ENCODE data around the gene PBX3. TPM values are rescaled to one million over a fixed set of nuclear protein-coding genes. Genes with fewer than 3 reads are reported as not detected.

Gene PBX3
- total RNA-seq, 2 donors from 2014 or later: 21.4 to 40.2 TPM

DNA sequence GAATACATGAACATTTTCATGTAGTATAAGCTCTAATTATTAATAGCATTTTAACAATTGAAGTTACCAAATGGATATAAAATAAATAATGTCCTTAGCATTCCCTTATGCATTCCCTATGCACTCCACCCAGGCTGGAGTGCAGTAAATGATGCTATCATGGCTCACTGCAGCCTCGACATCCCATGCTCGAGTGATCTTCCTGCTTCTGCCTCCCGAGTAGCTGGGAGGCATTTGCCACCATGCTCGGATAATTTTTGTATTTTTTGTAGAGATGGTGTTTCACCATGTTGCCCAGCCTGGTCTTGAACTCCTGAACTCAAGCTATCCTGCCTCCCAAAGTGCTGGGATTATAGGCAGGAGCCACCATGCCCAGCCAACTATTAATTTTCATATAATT lies 184.0 kb downstream of the PBX3 start:
- H3K27ac Mint-ChIP-seq: no peak overlapping the region
- no peaks in the 10 kb centered on the region for H3K9me3 Mint-ChIP-seq
- H3K27me3 Mint-ChIP-seq: no peaks in the 10 kb centered on the region
- H3K36me3 Mint-ChIP-seq: no peaks in the 10 kb centered on the region
- H3K4me3 Mint-ChIP-seq: no peak overlapping the region
- ATAC-seq (no peak), DNase-seq (ENCODE audit: low spot score) (no peak)
- no peaks in the 10 kb centered on the region for H3K4me1 Mint-ChIP-seq (ENCODE audit: low read depth in 2 of 2)

DNA sequence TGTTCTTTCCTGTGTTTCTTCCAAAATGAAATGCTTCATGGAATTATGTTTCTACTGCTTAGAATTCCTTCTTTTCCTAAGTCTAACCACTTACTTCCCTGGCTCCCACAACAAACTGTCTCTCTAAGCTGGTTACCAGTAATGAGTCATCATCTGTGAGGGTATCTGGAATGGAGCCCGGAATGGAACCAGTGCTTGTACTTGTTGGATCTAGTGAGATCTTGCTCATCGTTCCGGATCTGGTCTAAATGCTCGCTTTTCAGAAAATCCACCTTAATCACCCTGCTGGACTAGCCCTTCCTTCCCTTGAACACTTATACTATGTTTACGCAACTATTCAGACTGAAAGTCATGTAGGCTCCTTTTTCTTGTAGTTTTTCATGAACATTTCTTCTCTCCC lies 184.8 kb downstream of the PBX3 start:
- ATAC-seq (no peak), DNase-seq (ENCODE audit: low spot score) (no peak)
- no peak overlapping the region for H3K27ac Mint-ChIP-seq
- no peaks in the 10 kb centered on the region for H3K36me3 Mint-ChIP-seq
- H3K27me3 Mint-ChIP-seq: no peaks in the 10 kb centered on the region
- H3K4me3 Mint-ChIP-seq: no peak overlapping the region
- H3K4me1 Mint-ChIP-seq (ENCODE audit: low read depth in 2 of 2): no peaks in the 10 kb centered on the region
- H3K9me3 Mint-ChIP-seq: no peaks in the 10 kb centered on the region

DNA sequence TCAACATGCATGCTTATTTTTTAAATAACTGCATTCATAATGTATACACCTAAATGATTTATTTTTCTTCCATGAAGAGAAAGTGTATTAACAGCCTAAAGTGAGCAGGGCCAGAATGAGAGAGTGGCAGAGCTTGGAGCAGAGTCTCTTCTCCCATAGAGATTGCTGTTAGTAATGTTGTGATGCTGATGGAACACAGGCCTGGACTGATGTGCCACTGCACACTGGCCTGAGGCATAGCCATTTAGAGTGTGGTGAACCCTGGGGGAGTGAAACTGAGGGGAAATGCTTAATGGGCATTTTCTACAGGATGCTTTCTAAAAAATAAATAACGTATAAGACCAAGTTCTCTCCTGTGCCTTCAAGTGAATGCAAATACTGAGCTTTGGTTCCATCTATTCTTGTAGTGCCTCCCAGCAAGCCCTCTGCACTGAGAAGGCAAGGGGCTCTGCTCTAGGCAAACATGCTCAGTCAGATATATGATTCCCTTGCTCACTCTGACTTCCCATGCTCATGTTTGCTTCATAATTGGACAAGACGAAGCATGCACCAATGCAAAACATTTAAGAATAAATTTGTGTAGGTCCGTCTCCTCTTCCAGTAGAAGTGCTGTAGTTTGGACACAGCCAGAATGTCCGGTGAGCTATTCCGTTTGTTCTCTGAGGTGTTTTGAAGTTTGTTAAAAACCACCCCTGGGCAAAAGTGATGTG lies 185.7 kb downstream of the PBX3 start:
- Mint-ChIP-seq H3K9me3 (no peaks in the 10 kb centered on the region), H3K4me3 (no peak overlapping the region), H3K36me3 (no peaks in the 10 kb centered on the region), H3K27ac (no peak overlapping the region), H3K27me3 (no peaks in the 10 kb centered on the region), H3K4me1 (ENCODE audit: low read depth in 2 of 2) (no peaks in the 10 kb centered on the region)
- no peak for DNase-seq (ENCODE audit: low spot score)
- no peak for ATAC-seq

DNA sequence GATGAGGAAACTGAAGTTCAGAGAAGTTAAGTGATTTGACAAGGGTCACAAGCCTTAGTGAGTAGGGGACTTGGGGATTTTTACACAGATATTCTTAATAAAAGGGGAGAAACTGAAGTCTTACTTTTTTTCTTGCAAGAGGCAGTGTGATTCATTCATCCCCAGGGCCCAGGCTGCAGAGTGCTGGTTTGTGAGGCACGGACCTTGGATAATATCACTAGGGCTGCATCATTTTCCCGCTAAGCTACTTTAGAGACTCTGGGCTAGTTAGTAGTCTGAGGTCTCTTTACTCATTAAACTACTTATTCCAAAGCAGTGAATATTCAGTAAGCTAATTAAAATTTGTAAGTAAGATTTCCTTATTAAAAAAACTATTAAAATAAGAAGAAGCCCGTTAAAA lies 195.0 kb downstream of the PBX3 start:
- Mint-ChIP-seq H3K9me3 (peaks cover 3% of the 10 kb centered on the region), H3K4me1 (ENCODE audit: low read depth in 2 of 2) (no peaks in the 10 kb centered on the region), H3K27me3 (no peaks in the 10 kb centered on the region), H3K36me3 (peaks cover 18% of the 10 kb centered on the region), H3K27ac (no peak overlapping the region), H3K4me3 (no peak overlapping the region)
- ATAC-seq (no peak), DNase-seq (ENCODE audit: low spot score) (no peak)

DNA sequence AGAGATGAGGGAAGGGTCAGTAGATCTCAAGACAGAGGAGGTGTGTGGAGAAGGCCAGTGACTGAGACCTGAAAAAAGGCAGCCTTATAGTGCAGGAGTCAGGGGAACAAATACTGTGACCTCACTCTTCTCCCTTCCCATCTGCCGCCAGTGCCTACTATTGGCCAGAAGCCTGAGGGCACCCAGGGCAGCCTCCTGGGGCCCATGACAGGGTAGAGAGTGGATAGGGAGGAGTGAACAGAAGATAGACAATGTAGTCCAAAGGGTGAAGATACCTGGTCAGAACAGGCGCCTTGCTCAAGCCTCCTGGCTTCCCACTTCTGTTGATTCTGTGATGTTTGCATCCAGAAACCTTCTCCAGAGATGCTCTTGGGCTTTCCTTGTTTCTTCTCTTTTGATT lies 196.7 kb downstream of the PBX3 start:
- Mint-ChIP-seq H3K4me1 (ENCODE audit: low read depth in 2 of 2) (no peaks in the 10 kb centered on the region), H3K9me3 (peaks cover 3% of the 10 kb centered on the region), H3K27ac (no peak overlapping the region), H3K27me3 (no peaks in the 10 kb centered on the region), H3K36me3 (peaks cover 18% of the 10 kb centered on the region), H3K4me3 (no peak overlapping the region)
- DNase-seq (ENCODE audit: low spot score) (no peak), ATAC-seq (no peak)

DNA sequence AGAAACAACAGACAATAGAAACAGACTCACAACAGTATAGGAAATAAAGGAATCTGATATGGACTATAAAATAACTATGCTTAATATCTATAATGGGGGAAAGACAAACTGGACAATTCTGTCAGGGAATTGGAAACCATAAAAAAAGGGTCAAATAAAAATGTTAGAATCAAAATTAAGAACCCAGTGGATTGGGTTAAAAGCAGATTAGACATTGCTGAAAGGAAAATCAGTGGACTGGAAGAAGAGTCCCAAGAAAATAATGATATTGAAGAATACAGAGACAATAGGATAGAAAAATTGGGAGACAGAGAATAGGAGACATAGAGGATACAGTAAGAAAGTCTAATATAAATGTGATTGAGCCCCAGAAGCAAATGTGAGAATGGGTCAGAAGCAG lies 199.2 kb downstream of the PBX3 start:
- Mint-ChIP-seq H3K4me3 (no peak overlapping the region), H3K27me3 (no peaks in the 10 kb centered on the region), H3K4me1 (ENCODE audit: low read depth in 2 of 2) (no peaks in the 10 kb centered on the region), H3K9me3 (peaks cover 3% of the 10 kb centered on the region), H3K27ac (no peak overlapping the region), H3K36me3 (peaks cover 15% of the 10 kb centered on the region)
- DNase-seq (ENCODE audit: low spot score) (no peak), ATAC-seq (no peak)

DNA sequence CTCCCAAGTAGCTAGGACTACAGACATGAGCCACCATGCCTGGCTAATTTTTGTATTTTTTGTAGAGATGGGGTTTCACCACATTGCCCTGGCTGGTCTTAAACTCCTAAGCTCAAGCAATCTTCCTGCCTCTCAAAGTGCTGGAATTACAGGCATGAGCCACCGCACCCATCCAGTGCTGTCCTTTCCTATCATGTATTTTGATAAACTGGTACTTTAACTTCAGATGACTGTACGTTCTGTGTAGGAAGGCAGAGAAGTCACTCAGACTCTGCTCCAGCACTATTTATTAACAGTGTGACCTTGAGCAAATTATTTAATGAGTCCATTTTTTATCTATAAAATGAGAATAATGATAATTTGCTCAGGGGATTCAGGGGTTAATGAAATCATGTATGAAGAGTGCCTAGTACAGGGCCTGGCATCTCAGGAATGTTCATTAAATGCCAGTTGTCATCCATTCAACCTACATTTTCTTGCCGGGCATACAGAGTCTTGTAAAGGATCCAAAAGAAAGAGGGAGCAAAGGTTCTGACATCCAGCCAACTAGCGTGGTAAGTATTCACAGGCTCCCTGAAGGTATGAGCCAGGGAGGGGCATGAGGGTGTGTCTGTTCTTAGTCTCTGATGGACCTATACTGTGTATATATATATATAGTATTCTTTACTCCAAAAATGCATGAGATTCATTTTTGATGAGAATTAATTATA lies 201.9 kb downstream of the PBX3 start:
- Mint-ChIP-seq H3K36me3 (peaks cover 15% of the 10 kb centered on the region), H3K4me3 (no peak overlapping the region), H3K27me3 (no peaks in the 10 kb centered on the region), H3K9me3 (peaks cover 3% of the 10 kb centered on the region), H3K27ac (no peak overlapping the region), H3K4me1 (ENCODE audit: low read depth in 2 of 2) (no peaks in the 10 kb centered on the region)
- ATAC-seq (no peak), DNase-seq (ENCODE audit: low spot score) (no peak)

DNA sequence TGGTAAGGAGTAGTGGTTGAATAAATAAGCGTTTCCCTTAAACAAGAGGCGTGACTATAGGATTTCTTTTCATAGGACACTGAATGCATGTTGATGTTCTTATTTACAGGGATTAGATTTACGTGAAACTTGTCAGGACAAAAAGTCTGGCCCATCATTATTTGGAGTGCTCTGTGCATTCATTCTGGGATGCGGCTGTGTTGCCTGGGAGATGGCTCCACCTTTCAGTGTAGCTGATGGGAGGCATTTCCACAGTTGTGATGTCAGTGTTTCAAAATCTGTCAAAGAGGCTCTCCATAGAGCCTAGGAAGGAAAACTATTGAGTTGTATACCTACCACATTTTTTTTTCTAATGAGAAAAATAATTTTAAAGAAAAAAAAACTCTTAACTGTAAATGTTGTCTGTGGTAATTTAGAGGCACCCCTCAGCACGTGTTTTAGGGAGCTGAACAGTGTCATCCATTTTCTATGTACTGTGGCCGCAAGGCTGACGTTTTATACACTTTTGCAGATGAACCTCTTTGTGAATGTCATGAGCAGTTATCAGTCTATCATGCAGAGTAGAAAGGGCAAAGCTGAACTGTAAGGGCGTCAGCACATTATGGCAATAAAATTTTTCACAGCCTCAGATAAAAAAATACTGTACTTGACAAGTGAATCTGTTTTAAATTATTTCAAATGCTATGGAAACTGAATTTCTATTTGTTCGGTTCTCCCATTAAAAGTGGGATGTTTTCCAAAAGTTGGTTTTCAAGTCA lies 202.7 kb downstream of the PBX3 start:
- Mint-ChIP-seq H3K9me3 (peaks cover 3% of the 10 kb centered on the region), H3K27me3 (no peaks in the 10 kb centered on the region), H3K4me1 (ENCODE audit: low read depth in 2 of 2) (no peaks in the 10 kb centered on the region), H3K36me3 (peaks cover 15% of the 10 kb centered on the region), H3K4me3 (no peak overlapping the region), H3K27ac (no peak overlapping the region)
- ATAC-seq: no peak
- no peak for DNase-seq (ENCODE audit: low spot score)

DNA sequence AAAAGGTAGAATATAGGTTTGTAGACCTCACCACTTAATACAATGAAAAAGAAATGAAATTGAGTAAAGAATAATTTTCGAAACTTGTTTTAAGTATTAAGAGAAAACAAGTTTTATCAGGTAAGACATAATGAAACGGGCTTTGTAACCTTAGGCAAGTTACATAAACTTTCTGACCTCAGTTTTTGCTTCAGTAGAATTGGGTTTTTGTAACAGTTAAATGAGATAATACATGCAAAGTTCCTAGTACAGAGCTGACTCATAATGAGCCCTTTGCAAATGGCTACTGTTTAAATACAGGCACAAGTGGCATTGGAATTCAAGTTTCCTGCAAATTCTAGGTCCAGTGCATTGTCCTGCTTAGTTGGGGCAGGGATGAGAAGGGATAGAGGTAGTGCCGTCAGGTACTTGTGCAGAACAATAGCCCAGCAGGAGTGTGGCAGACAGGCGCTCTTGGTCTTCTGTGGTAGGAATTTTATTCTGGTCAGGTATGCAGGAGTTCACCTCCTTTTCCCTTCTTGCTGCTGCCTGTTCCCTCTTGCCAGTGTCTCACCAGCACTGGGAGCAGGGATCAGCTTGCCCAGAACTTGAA lies 203.8 kb downstream of the PBX3 start:
- Mint-ChIP-seq H3K9me3 (no peaks in the 10 kb centered on the region), H3K4me1 (ENCODE audit: low read depth in 2 of 2) (no peaks in the 10 kb centered on the region), H3K4me3 (no peak overlapping the region), H3K27ac (no peak overlapping the region), H3K27me3 (no peaks in the 10 kb centered on the region), H3K36me3 (peaks cover 5% of the 10 kb centered on the region)
- no peak for DNase-seq (ENCODE audit: low spot score)
- ATAC-seq: no peak

DNA sequence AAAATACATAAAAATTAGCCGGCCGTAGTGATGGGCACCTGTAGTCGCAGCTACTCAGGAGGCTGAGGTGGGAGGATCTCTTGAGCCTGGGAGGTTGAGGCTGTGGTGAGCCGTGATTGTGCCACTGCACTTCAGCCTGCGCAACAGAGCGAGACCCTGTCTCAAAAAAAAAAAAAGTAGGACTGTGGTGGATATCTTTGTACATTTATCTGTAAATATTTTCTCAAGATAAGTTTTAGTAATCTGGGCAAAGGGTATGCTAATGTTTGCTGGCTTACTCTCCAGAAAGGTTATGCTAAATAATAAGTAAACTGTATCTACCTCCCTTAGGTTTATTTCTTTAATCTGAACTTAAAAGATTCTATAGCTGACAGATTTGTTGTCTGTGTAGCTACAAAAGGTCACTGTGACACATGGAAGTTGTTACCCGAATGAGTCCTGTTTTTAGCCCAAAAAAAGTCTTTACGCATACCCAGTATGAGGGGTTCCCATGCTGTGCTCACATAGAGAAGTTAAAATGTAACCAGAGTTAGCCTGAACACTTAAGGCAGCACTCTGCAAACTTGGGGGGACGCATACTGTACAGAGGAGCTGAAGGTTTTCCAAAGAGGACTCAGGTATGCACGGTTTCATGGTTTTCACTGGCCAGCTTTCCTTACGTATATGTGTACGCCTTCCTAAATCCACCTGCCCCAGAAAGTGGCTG lies 206.3 kb downstream of the PBX3 start:
- DNase-seq (ENCODE audit: low spot score): no peak
- Mint-ChIP-seq H3K36me3 (no peaks in the 10 kb centered on the region), H3K4me1 (ENCODE audit: low read depth in 2 of 2) (no peaks in the 10 kb centered on the region), H3K9me3 (no peaks in the 10 kb centered on the region), H3K27ac (no peak overlapping the region), H3K4me3 (no peak overlapping the region), H3K27me3 (no peaks in the 10 kb centered on the region)
- ATAC-seq: no peak

DNA sequence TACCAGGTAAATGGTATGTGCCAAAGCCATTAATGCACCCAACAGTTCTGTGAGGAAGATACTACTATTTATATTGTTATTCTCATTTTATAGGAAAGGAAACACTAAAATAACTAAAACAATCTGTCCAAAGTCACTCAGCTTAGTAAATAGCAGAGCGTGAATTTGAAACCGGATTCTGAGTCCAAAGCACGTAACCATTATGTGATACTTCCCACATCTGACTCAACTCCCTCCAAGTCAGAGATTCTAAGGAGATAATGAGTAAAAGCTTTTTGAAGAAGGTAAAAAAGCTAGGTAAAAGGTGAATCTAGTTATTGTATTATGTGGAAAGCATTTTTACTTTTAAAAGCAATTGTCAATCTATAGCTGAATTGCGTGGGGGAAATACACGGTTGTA lies 208.9 kb downstream of the PBX3 start:
- no peak for ATAC-seq
- Mint-ChIP-seq H3K36me3 (no peaks in the 10 kb centered on the region), H3K4me1 (ENCODE audit: low read depth in 2 of 2) (no peaks in the 10 kb centered on the region), H3K4me3 (no peak overlapping the region), H3K27me3 (no peaks in the 10 kb centered on the region), H3K27ac (no peak overlapping the region), H3K9me3 (no peaks in the 10 kb centered on the region)
- DNase-seq (ENCODE audit: low spot score): no peak

DNA sequence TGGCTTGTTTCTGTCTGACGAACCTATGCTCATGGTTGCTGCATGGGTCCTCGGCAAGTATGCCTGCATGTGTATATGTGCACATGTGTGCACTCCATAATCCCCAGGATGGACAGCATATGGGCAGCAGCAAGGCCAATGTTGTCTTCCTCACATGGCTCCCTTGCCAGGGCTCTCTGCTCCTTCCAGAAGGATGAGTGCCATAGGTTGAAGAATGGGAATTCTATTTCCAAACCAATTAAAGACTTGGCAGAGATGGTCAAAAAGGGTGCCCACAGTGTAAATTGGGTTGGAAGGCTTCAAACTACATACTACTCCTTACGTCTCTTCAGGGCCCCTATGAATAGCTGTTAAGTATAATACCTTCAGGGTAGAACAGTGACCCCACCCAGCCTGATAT lies 212.1 kb downstream of the PBX3 start:
- Mint-ChIP-seq H3K36me3 (no peaks in the 10 kb centered on the region), H3K27ac (no peak overlapping the region), H3K4me1 (ENCODE audit: low read depth in 2 of 2) (no peaks in the 10 kb centered on the region), H3K4me3 (no peak overlapping the region), H3K27me3 (no peaks in the 10 kb centered on the region), H3K9me3 (no peaks in the 10 kb centered on the region)
- DNase-seq (ENCODE audit: low spot score): no peak
- no peak for ATAC-seq

DNA sequence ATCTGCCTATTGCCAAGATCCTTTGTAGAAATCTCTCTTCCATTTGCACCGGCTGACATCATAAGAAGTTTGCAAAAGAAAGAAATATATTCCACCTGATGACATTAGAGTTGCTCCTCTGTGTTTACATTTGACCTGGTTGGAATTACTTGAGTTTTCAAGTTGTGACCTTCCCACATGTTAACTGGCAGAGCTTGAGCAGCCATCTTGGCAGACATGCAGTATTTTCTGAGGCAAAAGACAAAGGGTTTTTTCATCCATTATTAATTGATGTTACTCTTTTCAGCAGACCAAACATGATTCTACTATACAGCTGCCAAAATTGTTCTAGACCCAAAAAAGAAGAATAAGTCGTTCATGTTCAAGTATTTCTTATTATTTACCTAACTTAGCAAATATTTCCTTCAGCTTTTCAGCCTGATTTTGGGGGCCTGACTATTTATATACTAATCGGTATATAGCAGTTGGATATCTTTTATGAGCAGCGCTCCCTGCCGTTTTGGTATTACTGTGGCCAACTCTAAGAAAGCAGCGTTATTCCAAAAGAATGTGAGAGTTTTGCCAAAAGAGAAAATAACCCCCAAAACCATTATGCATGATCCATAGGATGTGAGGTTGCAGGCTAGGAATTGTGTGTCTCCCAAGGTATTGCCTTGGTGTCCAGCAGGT lies 212.9 kb downstream of the PBX3 start:
- Mint-ChIP-seq H3K9me3 (no peaks in the 10 kb centered on the region), H3K27ac (no peak overlapping the region), H3K36me3 (no peaks in the 10 kb centered on the region), H3K4me3 (no peak overlapping the region), H3K27me3 (no peaks in the 10 kb centered on the region), H3K4me1 (ENCODE audit: low read depth in 2 of 2) (no peaks in the 10 kb centered on the region)
- ATAC-seq (no peak), DNase-seq (ENCODE audit: low spot score) (no peak)

Measured in natural killer cell treated with Interleukin-12 subunit alpha and Interleukin-12 subunit beta and Interleukin-15 and Interleukin-18, amount 100 ng/mL, for 72 hours (primary cell).